OCI-LY7 (cell line): ENCODE results near the gene TRMU.

Experiments
- CTCF ChIP-seq: fragments of 200-600 bp; sonication (generic); conservative IDR thresholded peaks from 2 replicates; pipeline ENCODE4 v1.5.1; 2014; ENCODE audit warnings: mild to moderate bottlenecking, antibody characterized with exemption, low read length, moderate library complexity, mixed read lengths
- EZH2phosphoT487 ChIP-seq: fragments of 200-600 bp; sonication (generic); IDR thresholded peaks from 2 replicates; pipeline ENCODE4 v1.6.1; 2018; ENCODE audit warnings: low read depth, borderline replicate concordance, mild to moderate bottlenecking, mixed run types, antibody characterized with exemption, low read length, moderate library complexity, mixed read lengths

GRCh38 chr22:46351767-46352166 is 16.3 kb downstream of the TRMU start:
- TF ChIP-seq CTCF = no peak
- no peak for TF ChIP-seq EZH2phosphoT487
